GM12878 (cell line): ENCODE measurements around the gene GRIP2. TPM values are rescaled to one million over a fixed set of nuclear protein-coding genes. Genes with fewer than 3 reads are reported as not detected.

Experiments used
- EGR1 ChIP-seq, 2 experiments: IDR thresholded peaks; 1 replicate in 1 of 2; 2 replicates in 1 of 2; pipeline ENCODE4 v1.6.1; 2011 to 2012; ENCODE audit warnings: low read depth in 2 of 2, low read length in 2 of 2, borderline replicate concordance in 1 of 2, mild to moderate bottlenecking in 1 of 2, moderate library complexity in 1 of 2
- ETV6 ChIP-seq, 2 experiments: fragments of 450-650 bp in 1 of 2; IDR thresholded peaks in 1 of 2; conservative IDR thresholded peaks in 1 of 2; 2 replicates each; pipeline ENCODE4 v1.6.1; 2014; ENCODE audit warnings: antibody characterized with exemption in 1 of 2, borderline replicate concordance in 1 of 2, low read depth in 1 of 2, mild to moderate bottlenecking in 1 of 2, moderate library complexity in 1 of 2
- RAD21 ChIP-seq: IDR thresholded peaks from 2 replicates; pipeline ENCODE4 v1.6.1; 2011; ENCODE audit warnings: mild to moderate bottlenecking, low read depth, low read length, moderate library complexity; ENCODE audit not compliant: insufficient read depth
- SIX5 ChIP-seq: IDR thresholded peaks from 2 replicates; pipeline ENCODE4 v1.6.1; 2011; ENCODE audit warnings: mild to moderate bottlenecking, low read depth, low read length, moderate library complexity; ENCODE audit not compliant: severe bottlenecking
- polyA plus RNA-seq, 11 experiments: library from polyadenylated mRNA; depleted of rRNA in 4 of 11; unstranded in 6 of 11; stranded (reverse) in 5 of 11; fragments of >200 nt; fragmentation: Nextera tagmentation in 4 of 11; fragmentation: Illumina TruSeq in 1 of 11; extraction: Ambion mirVana in 4 of 11; extraction: Trizol in 1 of 11; gene quantifications; 1 replicate in 1 of 11; 2 replicates in 10 of 11; pipeline versions ENCODE4 v1.2.1 to v1.2.3, GENCODE V29; 2011 to 2016; ENCODE audit warnings: inconsistent platforms in 2 of 11, missing spikeins in 2 of 11, low read depth in 1 of 11
- total RNA-seq, 4 experiments: library from RNA; depleted of rRNA in 3 of 4; stranded (reverse); fragments of >200 nt in 3 of 4; fragmentation: Illumina TruSeq in 1 of 4; extraction: Trizol in 1 of 4; gene quantifications; 2 replicates each; pipeline versions ENCODE4 v1.2.1 to v1.2.3, GENCODE V29; 2013 to 2021
- TF ChIP-seq, protein P1 (sequence below): fragments of 450-650 bp; IDR thresholded peaks from 2 replicates; pipeline ENCODE4 v1.6.1; 2017; ENCODE audit warnings: low read depth, mild to moderate bottlenecking, moderate library complexity
- TF ChIP-seq, protein P2 (sequence below): fragments of 450-650 bp; IDR thresholded peaks from 2 replicates; pipeline ENCODE4 v1.6.1; 2018; ENCODE audit warnings: borderline replicate concordance, mild to moderate bottlenecking; ENCODE audit not compliant: partially characterized antibody
- TF ChIP-seq, protein P3 (sequence below): IDR thresholded peaks from 2 replicates; pipeline ENCODE4 v1.6.1; 2012; ENCODE audit warnings: improper control_type of control experiment, low read depth, low read length; ENCODE audit not compliant: insufficient replicate concordance
- TF ChIP-seq, protein P4 (sequence below): IDR thresholded peaks from 2 replicates; pipeline ENCODE4 v1.6.1; 2012; ENCODE audit warnings: low read depth, low read length, improper control_type of control experiment

Gene GRIP2
- total and polyA plus RNA-seq, 10 of the 15 experiments (the other 5 are each of a cell fraction or from before 2014, with no cell fraction given): not detected

DNA sequence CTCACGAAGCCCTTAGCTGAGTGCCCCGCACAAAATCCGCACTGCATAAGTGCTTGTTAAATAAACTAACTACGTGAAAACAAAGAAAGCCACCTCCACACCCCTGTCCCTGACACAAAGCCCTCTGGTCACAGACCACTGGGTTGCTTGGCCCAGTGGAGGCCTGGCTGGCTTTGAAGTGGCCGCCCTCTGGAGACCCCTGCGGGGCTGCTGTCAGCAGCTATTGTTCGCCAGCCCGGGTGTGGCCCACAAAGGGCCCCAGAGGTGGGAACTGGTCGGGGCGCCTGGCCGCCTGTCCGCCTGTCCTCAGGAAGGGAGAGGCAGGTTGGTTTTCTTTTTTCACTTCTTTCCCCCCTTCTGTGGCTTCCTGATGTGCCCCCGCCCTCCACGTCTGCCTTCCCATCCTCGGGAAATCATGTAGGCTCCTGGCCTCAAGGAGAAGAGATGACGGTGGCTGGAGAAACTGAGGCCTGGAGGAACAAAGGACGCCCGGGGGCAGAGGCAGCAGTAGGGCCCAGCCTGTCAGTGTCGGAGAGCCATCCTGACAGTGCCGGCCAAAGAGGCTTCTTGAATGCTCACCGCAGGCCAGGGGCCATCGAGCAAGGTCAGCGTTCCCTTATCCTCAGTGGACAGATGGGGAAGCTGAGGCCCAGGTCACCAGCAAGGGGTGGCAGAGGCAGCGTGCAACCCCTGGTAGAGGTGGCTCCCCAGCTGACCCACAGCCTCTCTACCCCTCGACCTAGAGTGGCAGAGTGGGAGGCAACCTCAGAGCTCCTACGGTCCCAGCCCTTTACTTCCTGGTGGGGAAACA lies 76.6 kb downstream of the GRIP2 start (continued):
- TF ChIP-seq, protein P1, sequence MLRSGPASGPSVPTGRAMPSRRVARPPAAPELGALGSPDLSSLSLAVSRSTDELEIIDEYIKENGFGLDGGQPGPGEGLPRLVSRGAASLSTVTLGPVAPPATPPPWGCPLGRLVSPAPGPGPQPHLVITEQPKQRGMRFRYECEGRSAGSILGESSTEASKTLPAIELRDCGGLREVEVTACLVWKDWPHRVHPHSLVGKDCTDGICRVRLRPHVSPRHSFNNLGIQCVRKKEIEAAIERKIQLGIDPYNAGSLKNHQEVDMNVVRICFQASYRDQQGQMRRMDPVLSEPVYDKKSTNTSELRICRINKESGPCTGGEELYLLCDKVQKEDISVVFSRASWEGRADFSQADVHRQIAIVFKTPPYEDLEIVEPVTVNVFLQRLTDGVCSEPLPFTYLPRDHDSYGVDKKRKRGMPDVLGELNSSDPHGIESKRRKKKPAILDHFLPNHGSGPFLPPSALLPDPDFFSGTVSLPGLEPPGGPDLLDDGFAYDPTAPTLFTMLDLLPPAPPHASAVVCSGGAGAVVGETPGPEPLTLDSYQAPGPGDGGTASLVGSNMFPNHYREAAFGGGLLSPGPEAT: no peak
- TF ChIP-seq SIX5 (no peak), RAD21 (no peak), ETV6 (conservative IDR thresholded peaks at IDR 0.05 in 1 of 2, IDR thresholded peaks at IDR 0.05 in 1 of 2; ENCODE audit: borderline replicate concordance in 1 of 2, low read depth in 1 of 2) (no peak), EGR1 (IDR thresholded peaks at IDR 0.05; ENCODE audit: borderline replicate concordance in 1 of 2, low read depth in 2 of 2, low read length in 2 of 2) (no peak)
- TF ChIP-seq, protein P2, sequence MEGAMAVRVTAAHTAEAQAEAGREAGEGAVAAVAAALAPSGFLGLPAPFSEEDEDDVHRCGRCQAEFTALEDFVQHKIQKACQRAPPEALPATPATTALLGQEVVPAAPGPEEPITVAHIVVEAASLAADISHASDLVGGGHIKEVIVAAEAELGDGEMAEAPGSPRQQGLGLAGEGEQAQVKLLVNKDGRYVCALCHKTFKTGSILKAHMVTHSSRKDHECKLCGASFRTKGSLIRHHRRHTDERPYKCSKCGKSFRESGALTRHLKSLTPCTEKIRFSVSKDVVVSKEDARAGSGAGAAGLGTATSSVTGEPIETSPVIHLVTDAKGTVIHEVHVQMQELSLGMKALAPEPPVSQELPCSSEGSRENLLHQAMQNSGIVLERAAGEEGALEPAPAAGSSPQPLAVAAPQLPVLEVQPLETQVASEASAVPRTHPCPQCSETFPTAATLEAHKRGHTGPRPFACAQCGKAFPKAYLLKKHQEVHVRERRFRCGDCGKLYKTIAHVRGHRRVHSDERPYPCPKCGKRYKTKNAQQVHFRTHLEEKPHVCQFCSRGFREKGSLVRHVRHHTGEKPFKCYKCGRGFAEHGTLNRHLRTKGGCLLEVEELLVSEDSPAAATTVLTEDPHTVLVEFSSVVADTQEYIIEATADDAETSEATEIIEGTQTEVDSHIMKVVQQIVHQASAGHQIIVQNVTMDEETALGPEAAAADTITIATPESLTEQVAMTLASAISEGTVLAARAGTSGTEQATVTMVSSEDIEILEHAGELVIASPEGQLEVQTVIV: no peak
- TF ChIP-seq, protein P3, sequence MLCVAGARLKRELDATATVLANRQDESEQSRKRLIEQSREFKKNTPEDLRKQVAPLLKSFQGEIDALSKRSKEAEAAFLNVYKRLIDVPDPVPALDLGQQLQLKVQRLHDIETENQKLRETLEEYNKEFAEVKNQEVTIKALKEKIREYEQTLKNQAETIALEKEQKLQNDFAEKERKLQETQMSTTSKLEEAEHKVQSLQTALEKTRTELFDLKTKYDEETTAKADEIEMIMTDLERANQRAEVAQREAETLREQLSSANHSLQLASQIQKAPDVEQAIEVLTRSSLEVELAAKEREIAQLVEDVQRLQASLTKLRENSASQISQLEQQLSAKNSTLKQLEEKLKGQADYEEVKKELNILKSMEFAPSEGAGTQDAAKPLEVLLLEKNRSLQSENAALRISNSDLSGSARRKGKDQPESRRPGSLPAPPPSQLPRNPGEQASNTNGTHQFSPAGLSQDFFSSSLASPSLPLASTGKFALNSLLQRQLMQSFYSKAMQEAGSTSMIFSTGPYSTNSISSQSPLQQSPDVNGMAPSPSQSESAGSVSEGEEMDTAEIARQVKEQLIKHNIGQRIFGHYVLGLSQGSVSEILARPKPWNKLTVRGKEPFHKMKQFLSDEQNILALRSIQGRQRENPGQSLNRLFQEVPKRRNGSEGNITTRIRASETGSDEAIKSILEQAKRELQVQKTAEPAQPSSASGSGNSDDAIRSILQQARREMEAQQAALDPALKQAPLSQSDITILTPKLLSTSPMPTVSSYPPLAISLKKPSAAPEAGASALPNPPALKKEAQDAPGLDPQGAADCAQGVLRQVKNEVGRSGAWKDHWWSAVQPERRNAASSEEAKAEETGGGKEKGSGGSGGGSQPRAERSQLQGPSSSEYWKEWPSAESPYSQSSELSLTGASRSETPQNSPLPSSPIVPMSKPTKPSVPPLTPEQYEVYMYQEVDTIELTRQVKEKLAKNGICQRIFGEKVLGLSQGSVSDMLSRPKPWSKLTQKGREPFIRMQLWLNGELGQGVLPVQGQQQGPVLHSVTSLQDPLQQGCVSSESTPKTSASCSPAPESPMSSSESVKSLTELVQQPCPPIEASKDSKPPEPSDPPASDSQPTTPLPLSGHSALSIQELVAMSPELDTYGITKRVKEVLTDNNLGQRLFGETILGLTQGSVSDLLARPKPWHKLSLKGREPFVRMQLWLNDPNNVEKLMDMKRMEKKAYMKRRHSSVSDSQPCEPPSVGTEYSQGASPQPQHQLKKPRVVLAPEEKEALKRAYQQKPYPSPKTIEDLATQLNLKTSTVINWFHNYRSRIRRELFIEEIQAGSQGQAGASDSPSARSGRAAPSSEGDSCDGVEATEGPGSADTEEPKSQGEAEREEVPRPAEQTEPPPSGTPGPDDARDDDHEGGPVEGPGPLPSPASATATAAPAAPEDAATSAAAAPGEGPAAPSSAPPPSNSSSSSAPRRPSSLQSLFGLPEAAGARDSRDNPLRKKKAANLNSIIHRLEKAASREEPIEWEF: no peak
- TF ChIP-seq, protein P4, sequence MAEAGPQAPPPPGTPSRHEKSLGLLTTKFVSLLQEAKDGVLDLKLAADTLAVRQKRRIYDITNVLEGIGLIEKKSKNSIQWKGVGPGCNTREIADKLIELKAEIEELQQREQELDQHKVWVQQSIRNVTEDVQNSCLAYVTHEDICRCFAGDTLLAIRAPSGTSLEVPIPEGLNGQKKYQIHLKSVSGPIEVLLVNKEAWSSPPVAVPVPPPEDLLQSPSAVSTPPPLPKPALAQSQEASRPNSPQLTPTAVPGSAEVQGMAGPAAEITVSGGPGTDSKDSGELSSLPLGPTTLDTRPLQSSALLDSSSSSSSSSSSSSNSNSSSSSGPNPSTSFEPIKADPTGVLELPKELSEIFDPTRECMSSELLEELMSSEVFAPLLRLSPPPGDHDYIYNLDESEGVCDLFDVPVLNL: no peak
